NCI-H345 treated with DMSO at 0.1 percent for 48 hours (cell line): Measurements from ENCODE around the gene ANTXR1.

Source experiments
- DNase-seq: peaks from one replicate; lab custom pipeline; 2025; ENCODE audit not compliant: unreplicated experiment; lab: John Stamatoyannopoulos, UW

The ANTXR1 gene

DNA sequence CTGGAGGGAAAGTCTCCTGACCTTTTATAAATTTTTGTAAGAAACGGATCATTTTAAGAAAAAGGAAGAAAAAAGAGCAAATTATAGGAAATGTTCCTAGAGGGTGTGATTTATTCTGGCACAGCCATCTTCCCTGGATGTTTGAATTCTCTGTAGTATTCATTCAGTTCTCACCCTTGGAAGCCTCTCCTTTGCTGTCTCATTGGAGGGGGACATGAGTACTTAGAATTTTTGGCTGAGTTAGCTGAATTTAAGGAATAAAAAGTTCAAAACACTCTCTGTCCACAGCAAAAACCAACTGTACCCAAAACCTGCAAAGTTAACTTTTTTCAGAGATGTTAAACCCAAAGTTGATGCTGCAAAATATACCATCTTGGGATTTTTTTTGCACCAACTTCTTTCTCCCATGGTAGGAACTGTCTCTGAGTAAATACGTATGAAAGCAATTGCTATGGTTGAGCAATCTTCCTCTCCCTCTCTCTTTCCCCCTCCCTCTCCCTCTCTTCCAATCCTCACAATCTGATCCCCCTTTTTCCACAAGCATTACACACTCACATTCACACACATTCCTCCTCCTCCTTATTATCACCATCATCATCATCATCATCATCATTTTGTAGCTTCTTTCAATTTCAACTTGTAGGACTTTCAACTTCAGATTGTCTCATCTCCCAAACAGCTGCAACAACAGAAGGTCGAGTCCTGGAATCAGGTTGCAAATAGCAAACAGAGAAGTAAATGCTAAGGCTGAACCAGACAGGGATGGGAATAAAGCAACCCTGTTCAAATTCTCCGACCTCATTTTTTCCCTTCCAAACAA lies 190.4 kb downstream of the ANTXR1 start:
- no peak for DNase-seq

DNA sequence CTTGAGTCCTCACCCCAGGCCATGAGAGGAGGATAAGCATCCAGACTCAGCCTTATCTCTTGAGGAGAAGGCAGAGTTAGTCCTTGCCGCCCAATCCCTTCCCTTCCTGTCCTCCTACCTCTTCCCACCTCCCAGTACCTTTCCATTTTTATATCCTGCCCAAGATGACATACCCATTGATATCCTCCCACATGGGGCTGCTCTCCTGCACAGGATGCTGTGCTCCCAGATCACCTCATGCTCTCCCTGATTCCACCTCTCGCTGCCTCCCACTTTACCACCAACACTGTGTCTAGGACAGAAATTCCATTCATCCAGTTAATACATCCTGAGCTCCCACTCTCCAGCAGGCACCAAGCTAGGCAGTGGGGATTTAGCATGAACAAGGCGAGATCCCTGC lies 191.7 kb downstream of the ANTXR1 start:
- DNase-seq, result no peak

- no peak for DNase-seq
Observed at GRCh38 chr2:69205076-69205475, 192.1 kb downstream of the ANTXR1 start.

GRCh38 chr2:69205491-69205890 lies 192.5 kb downstream of the ANTXR1 start:
- no peak for DNase-seq

GRCh38 chr2:69208023-69208595 lies 195.1 kb downstream of the ANTXR1 start:
- DNase-seq, result no peak

DNA sequence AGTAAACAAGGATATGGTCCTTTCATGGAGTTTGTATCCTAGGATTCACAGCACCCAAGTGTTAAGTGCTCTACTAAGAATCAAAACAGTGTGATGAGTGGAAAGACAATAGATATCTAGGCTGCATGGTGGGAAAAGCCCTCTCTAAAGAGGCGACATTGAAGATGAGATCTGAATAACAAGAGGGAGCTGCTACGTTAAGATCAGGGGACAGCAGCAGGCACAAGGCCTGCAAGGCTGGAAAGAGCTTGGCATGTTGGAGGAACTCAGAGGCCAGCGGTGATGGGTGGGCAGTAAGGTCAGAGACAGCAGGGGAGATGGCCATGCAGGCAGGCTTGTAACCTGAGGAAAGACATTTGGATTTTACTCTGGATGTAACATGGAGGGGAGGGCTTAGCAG lies 196.5 kb downstream of the ANTXR1 start:
- no peak for DNase-seq

DNA sequence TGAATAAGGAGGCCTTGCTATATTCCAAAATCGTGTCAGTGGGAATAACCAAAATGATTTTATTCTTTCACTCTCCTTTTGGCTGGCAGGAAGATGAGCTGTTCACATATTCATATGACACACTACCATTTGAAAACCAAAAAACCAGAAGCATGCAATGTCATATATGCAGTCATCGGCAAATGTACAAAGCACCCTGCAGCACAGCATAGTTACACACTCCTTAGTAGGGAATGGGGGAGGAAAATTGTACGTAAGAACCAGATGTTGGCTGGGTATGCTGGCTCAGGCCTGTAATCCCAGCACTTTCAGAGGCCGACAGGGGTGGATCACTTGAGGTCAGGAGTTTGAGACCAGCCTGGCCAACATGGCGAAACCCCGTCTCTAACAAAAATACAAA lies 197.4 kb downstream of the ANTXR1 start:
- no peak for DNase-seq

GRCh38 chr2:69211048-69211447 lies 198.1 kb downstream of the ANTXR1 start:
- DNase-seq, result no peak

- no peak for DNase-seq
Observed at GRCh38 chr2:69211686-69212085, 198.7 kb downstream of the ANTXR1 start.

- DNase-seq, result no peak
Observed at GRCh38 chr2:69212238-69213028, 199.5 kb downstream of the ANTXR1 start.

GRCh38 chr2:69213201-69213600 lies 200.2 kb downstream of the ANTXR1 start:
- DNase-seq, result no peak

GRCh38 chr2:69213782-69214181 lies 200.8 kb downstream of the ANTXR1 start:
- DNase-seq, result no peak

DNA sequence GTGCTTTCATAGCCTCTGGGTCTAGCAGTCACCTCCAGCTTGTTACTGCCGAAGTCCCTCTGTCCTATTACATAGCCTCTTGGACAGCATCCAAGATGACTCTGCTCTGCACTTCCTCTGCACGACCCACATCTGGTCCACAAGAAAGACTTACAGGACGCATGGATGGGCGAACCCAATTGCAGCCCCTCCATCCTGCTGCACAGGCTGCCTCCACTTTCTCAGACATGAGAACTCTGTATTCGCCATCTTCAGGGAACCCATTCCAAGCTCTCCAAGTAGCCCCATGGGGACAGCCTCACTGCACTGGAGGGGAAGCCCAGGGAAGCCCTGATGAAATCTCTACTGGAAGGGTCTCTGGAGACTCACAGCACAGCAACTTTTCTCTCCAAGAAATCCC lies 201.9 kb downstream of the ANTXR1 start:
- no peak for DNase-seq

- no peak for DNase-seq
Observed at GRCh38 chr2:69216535-69217332, 203.8 kb downstream of the ANTXR1 start.

DNA sequence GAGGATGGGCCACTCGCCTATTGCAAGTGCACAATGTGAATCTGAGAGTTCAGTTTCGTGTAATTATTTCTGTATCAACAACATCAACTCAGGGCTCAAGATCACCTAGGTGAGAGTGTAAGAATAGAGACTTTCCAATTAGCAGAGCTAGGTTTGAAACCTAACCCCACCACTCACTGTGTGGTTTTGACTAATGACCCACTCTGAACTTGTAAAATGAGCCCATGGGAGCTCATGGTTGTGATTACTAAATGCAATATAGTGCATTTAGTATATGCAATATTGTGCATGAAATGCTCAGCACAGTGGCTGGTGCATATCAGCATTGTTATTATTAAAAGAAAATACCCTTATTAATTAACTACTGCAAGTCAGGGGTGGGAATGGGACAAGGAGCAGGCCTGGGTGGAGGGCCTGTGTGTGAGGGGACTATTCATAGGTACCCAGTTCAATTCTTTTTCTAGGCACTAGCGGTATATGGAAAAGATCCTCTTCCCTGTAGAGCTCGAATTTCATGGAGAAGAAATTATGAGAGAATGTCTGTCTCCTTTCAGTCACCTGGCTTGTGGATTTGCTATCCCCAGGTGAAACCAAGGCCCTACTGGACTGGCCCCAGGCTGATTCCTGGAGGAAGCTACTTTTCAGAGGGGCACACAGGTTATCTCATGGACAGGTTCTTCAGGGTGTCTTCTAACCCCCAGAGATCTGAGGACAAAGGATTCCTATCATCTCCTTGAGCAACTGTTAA lies 204.5 kb downstream of the ANTXR1 start:
- no peak for DNase-seq

DNA sequence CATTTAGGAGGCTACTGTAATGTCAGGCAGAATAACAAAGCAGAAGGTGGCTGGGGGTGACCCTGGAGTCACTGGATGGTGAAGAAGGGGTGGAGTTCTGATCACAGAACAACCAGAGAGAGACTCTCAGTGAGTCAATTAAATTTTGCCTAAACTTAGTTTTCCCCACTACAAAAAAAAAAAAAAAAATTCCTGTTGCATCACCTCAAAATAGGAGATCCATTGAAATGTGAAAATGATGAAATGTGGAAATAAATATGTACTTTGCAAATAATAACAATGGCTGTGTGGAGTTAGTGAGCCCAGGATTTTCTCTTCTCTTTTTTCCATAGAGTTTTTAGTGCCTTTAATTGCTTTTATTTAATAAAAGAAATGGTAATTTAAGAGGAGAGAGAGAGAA lies 208.5 kb downstream of the ANTXR1 start:
- DNase-seq, result no peak

DNA sequence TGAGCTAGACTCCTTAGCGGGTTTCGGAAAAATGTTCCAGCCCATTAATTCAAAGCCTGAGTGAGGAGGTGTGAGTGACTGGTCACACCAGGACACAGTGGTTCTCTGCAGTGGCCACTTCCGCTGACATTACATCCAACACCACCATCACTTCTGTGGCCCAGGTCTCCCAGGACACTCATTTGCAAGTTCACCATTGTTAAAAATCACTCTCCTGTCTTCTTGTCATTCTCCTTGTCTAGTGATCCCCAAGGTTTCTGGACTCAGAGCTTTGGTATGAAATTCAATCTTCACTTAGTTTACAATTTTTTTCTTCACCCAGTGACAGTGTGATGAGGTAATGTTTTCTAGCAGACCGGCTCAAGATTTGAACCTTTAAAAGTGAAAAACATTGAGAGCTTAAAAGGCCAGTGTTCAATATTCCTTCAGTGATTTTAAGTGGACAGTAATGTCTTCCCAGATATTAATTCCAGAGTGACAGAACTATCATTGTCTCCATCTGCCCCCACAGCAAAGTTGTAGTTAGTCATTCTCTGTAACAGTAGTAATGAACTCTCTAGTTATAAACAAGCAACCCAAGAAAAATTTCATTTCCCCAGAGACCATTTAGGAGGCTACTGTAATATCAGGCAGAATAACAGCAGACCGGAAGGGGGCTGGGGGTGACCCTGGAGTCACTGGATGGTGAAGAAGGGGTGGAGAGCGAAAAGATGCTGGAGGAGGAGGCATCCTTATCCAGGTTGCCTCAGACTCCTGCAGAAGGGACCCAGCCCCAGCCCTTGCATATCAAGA lies 209.2 kb downstream of the ANTXR1 start:
- DNase-seq, result no peak

DNA sequence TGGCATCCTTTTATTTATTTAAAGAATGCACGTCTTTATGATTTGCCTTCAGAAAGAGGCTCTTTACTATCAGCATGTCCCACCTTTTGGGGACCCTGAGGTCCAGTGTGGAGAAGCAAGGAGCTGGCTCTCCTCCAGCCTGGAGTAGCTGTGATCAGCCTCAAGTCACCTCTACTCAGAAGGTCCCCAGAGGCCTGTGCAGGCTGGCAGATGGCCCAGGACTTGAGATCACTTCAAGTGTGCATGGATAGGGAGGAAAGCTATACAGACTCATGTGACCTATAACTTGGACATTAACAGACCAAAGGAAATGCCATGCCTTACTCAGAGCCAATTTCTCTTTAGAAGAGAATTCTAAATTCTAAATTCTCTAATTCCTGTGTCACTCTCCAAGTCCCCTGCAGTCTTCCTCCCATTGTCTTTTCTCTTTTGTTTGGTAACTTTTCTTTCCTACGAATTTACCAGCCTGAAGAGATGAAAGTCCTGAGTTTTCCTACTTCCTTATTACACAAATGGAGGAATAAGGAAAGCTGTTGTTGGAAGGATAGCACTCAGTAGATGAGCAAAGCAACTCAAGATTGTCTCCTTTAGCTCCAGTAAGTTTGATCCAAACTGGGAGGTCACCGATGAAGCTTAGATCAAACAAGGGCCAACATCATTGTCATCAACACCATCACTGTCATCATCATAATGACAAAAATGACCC lies 210.1 kb downstream of the ANTXR1 start:
- DNase-seq, result no peak
